LNCAP (cell line): Measurements from ENCODE around the gene GRIK3.

ENCODE experiments used
- CTCF ChIP-seq: fragments of 450-650 bp; IDR thresholded peaks from 2 replicates; pipeline ENCODE4 v1.5.1; 2017; ENCODE audit warnings: mild to moderate bottlenecking

The GRIK3 gene

GRCh38 chr1:36908096-36908495 is 126.2 kb downstream of the GRIK3 start:
- TF ChIP-seq CTCF, result no peak

GRCh38 chr1:36906555-36906954 is 127.8 kb downstream of the GRIK3 start:
- no peak for TF ChIP-seq CTCF

GRCh38 chr1:36905941-36906340 is 128.4 kb downstream of the GRIK3 start:
- TF ChIP-seq CTCF, result no peak

- TF ChIP-seq CTCF, result no peak
Observed at GRCh38 chr1:36900128-36900527, 134.2 kb downstream of the GRIK3 start.

GRCh38 chr1:36894824-36895223 is 139.5 kb downstream of the GRIK3 start:
- no peak for TF ChIP-seq CTCF

- TF ChIP-seq CTCF, result no peak
Observed at GRCh38 chr1:36890776-36891175, 143.5 kb downstream of the GRIK3 start.

- no peak for TF ChIP-seq CTCF
Observed at GRCh38 chr1:36889478-36890226, 144.7 kb downstream of the GRIK3 start.
